ENCODE data around the gene LDLRAP1. TPM values are rescaled to one million over a fixed set of nuclear protein-coding genes. Genes with fewer than 3 reads are reported as not detected.
A peak's percentile ranks its signal among the peaks of the same experiment; 100 is the strongest.
"Not testable (repeated sequence)": the region's sequence is repeated elsewhere in the genome, so short reads cannot be mapped to it uniquely, and the experiment has no call there.

LDLRAP1 gene, protein sequence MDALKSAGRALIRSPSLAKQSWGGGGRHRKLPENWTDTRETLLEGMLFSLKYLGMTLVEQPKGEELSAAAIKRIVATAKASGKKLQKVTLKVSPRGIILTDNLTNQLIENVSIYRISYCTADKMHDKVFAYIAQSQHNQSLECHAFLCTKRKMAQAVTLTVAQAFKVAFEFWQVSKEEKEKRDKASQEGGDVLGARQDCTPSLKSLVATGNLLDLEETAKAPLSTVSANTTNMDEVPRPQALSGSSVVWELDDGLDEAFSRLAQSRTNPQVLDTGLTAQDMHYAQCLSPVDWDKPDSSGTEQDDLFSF
- total RNA-seq: 6.3 and 7.2 TPM in 2 replicates

DNA sequence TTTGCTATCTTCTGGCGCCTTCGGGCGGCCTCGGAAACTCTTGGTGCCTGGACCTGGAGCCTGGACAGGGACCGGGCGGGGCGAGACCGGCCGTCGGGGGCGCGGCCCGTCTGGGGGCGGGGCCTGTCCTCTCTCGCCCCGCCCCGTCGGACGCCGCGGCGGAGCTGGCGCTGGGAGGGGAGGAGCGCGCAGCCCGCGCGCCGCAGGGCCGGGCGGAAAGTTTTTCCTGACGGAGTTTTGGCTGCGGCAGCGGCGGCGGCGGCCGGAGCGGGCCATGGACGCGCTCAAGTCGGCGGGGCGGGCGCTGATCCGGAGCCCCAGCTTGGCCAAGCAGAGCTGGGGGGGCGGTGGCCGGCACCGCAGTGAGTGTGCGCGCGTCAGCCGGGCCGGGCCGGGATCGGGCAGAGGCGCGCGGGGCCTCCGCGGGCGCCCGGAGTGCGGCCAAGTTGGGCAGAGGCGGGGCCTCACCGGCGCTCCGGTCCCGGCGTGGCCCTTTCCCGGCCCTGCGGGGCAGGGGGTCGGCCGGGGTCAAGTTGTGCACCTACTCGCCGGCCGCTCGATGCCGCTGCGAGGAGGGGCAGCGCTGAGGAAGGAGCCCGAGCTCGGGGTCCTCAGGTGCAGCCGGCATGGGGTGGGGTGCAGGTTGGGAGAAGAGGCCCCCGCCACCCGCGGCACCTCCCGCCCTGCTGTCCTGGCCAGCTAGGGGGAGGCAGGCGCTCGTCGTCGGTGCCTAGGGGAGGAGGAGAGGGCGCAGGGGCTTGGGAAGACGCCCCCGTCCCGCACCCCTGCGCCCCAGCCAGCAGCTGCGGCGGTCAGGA is at the start of gene LDLRAP1:
Gene LDLRAP1, plus strand, starts transcription at position 182 of the 818 bp plus-strand sequence. Its CDS starts 93 bp downstream, at position 275.
- Mint-ChIP-seq H3K27me3 (ENCODE audit: low read depth) (peaks cover 9% of the 10 kb centered on the region), H3K36me3 (ENCODE audit: low read depth) (no peaks in the 10 kb centered on the region), H3K4me3 (ENCODE audit: low read depth) (peak within 1 kb of the TSS; percentile 74), H3K9me3 (no peaks in the 10 kb centered on the region), H3K4me1 (ENCODE audit: low read depth) (peaks cover 8% of the 10 kb centered on the region), H3K27ac (no peak within 1 kb of the TSS)
- peak; percentile 48 for DNase-seq (ENCODE audit: low spot score)
- intact Hi-C loops (cut with micrococcal nuclease): no loop called here

DNA sequence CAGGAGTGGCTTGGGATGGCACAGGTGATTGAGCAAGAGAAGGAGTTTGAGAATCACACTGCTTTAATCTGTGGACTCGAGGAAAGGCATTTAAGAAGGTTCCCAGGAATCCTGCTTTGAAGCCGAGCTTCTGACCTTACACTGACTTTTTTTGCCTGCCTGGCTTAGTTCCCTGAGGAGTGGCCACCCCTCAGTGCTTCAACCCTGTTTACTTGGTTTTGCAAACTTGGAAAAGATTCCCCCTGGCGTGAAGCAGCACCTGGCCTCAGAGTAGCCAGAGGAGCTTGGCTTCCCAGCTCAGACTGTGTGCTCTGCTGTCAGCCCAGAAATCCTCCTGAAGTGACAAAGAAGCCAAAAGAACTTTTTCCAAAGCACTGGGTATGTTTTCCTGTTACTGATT is 48.5 kb upstream of the LDLRAP1 start:
- Mint-ChIP-seq H3K27me3 (ENCODE audit: low read depth) (no peaks in the 10 kb centered on the region), H3K9me3 (no peaks in the 10 kb centered on the region)

DNA sequence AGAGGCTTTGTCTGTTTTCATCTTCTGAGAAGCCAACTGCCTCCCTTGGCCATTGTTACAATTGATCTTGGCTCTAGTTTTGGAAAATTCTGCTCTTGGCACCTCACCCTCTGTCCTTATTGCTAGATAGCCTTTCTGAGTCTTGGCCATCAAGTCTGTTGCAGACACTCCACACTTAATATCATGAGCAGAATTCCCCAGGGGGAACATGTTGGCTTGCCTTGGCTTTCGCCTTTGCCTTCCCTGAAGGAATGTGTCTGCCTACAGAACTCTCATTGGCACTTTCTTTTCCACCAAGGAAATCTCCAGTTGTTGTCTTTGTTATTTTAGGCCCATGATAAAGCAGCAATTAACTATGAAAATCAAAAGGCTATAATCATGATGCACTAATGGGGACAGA is 42.7 kb upstream of the LDLRAP1 start:
- DNase-seq (ENCODE audit: low spot score): no peak
- Mint-ChIP-seq H3K36me3 (ENCODE audit: low read depth) (peaks cover 35% of the 10 kb centered on the region), H3K9me3 (no peaks in the 10 kb centered on the region), H3K27ac (no peak overlapping the region), H3K27me3 (ENCODE audit: low read depth) (no peaks in the 10 kb centered on the region), H3K4me1 (ENCODE audit: low read depth) (no peaks in the 10 kb centered on the region), H3K4me3 (ENCODE audit: low read depth) (no peak overlapping the region)
- intact Hi-C loops (cut with micrococcal nuclease): no loop called here

More for the DNA sequence above, 48.5 kb upstream of the LDLRAP1 start:
- intact Hi-C loops (cut with micrococcal nuclease): no loop called here
- no peak for DNase-seq (ENCODE audit: low spot score)
- Mint-ChIP-seq H3K4me3 (ENCODE audit: low read depth) (no peak overlapping the region), H3K27ac (no peak overlapping the region), H3K36me3 (ENCODE audit: low read depth) (peaks cover 62% of the 10 kb centered on the region), H3K4me1 (ENCODE audit: low read depth) (peaks cover under 1% of the 10 kb centered on the region)

DNA sequence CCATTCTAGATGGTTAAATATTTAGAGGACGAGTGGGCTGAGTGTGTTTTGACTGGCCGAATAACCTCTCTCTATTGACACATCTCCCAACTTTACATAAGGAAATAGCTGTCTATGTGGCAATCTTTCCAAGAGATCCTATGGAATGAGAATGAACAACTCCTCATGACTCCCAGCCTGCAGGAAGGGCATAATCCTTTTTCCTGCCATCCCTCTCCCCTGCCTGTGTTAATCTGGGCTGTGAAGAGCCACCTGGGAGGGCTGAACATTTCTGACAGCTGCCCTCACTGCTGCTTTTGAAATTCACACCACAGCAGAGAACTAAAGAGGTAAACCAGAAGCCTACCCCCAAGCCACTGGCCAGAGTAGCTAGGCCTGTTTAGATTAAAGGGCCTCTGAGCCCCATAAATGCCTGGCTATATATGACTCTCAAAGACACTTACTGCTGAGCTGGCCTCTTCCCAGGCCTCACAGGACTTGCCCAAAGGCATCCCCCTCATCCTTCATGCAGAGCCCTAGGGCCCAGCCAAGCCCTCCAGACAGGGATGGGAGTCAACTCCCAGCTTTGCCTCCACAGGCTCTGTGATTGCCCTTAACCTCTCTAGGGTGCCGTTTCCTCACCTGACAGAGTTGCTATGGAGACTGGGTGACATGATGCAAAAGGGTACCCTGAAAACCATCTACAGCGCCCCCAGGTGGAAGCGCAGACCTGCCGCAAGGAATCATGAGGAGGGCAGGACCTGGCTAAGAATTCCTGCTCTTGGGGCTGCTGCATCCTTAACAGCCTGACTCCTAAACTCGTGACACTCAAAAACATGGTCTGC is 42.0 kb upstream of the LDLRAP1 start:
- Mint-ChIP-seq H3K4me1 (ENCODE audit: low read depth) (no peaks in the 10 kb centered on the region), H3K9me3 (no peaks in the 10 kb centered on the region), H3K27ac (no peak overlapping the region), H3K36me3 (ENCODE audit: low read depth) (peaks cover 33% of the 10 kb centered on the region), H3K4me3 (ENCODE audit: low read depth) (no peak overlapping the region), H3K27me3 (ENCODE audit: low read depth) (no peaks in the 10 kb centered on the region)
- no peak for DNase-seq (ENCODE audit: low spot score)
- intact Hi-C loops (cut with micrococcal nuclease): no loop called here

DNA sequence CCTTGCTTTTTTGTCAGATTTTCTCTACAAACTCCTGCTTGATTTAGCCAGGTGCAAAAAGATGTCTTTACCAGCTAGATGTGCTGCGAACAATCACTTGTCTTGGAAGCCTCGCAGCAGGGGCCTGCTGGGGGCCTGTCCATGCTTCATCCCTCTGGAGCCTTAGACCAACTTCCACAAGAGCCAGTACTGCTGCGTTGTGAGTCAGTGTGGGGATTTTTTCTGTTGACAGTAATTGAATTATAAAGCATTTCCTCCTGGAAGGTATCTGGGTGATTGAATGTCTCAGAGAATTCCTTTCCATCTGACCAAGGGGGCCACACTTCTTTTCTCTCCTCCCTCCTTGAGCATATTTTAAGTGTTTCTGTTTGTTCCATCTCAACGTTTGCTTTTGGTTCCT is 40.4 kb upstream of the LDLRAP1 start:
- no peaks in the 10 kb centered on the region for H3K9me3 Mint-ChIP-seq
- no peak for DNase-seq (ENCODE audit: low spot score)
- H3K36me3 Mint-ChIP-seq (ENCODE audit: low read depth): peaks cover 26% of the 10 kb centered on the region
- no peaks in the 10 kb centered on the region for H3K4me1 Mint-ChIP-seq (ENCODE audit: low read depth)
- H3K27me3 Mint-ChIP-seq (ENCODE audit: low read depth): peaks cover 4% of the 10 kb centered on the region
- H3K4me3 Mint-ChIP-seq (ENCODE audit: low read depth): no peak overlapping the region
- intact Hi-C loops (cut with micrococcal nuclease): no loop called here
- no peak overlapping the region for H3K27ac Mint-ChIP-seq

DNA sequence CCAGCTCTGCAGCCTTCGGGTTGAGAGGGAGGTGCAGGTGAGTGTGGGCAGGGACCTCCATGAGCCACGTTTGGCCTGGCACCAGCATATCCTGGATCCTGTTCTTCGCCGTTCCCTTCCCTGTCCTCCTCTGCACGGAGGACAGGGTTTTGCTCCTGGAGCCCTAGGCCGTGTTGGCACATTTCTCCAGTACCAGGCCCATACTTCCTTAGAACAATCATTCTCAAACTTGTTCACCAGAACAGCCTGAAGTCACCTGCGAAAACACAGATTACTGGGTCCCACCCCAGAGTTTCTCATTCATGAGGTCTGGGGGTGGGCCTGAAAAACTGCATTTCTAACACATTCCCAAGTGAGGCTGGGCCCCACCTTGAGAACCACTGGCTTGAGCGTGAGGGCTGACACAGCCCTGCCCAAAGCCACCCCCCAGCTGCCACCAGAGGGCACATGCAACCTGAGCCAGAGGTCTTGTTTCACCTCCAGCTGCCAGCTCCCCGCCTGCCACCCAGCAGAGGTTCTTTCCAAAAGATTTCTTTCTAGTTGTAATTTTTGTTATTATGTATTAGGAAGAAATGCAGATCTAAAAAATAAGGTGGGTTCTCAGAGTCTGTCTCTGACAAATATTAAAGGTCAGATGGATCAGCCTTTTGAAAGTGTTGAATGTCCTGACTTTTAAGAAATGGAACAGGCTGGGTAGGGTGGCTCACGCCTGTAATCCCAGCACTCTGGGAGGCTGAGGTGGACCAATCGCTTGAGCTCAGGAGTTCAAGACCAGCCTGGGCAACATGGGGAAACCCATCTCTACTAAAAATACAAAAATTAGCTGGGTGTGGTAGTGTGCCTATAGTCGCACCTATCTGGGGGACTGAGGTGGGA is 39.6 kb upstream of the LDLRAP1 start:
- intact Hi-C loops (cut with micrococcal nuclease): no loop called here
- Mint-ChIP-seq H3K36me3 (ENCODE audit: low read depth) (peaks cover 18% of the 10 kb centered on the region), H3K4me1 (ENCODE audit: low read depth) (no peaks in the 10 kb centered on the region), H3K4me3 (ENCODE audit: low read depth) (no peak overlapping the region), H3K27ac (no peak overlapping the region), H3K9me3 (no peaks in the 10 kb centered on the region), H3K27me3 (ENCODE audit: low read depth) (peaks cover 6% of the 10 kb centered on the region)
- peak; percentile 42 for DNase-seq (ENCODE audit: low spot score)

DNA sequence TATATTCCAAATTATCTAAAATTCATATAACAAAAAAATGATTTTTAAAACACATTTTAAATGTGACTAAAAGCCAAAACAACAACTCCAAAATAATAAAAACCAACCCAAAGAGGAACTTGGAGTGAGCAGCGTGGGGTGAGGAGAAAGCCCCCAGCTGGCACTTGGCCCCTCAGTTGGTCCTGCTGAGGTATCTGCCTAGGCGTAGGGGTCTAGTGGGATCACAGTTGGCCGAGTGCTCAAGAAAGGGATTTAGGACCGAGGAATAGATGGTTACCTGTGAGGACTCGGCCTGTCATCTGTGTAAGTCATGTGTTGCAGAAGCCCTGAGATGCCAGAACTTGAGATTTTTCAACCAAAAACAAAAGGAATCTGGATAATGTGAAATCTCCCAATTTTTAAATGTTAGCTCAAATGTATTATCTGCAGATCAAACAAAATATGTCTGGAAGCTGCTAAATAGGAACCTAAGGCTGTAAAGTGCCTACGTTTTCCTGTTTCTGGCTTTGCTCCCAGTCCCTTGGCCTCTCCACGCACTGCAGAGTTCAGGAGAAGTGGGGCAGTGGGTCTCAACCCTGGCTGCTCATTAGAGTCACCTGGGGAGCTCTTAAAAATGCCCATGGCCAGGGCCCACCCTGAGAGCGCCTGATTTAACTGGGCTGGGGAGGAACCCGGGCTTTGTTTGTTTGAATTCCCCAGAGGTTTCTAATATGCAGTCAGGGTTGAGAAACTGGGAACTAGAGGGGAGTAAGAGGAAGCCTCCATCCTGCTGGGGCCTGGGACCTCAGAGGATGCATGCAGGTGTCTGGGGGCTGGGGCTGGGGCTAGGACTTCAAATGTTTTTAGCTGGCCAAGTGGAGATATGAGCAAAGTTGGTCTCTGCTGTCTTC is 38.5 kb upstream of the LDLRAP1 start:
- Mint-ChIP-seq H3K27me3 (ENCODE audit: low read depth) (peaks cover 6% of the 10 kb centered on the region), H3K4me3 (ENCODE audit: low read depth) (no peak overlapping the region), H3K36me3 (ENCODE audit: low read depth) (peaks cover 12% of the 10 kb centered on the region), H3K9me3 (no peaks in the 10 kb centered on the region), H3K4me1 (ENCODE audit: low read depth) (no peaks in the 10 kb centered on the region), H3K27ac (no peak overlapping the region)
- intact Hi-C loops (cut with micrococcal nuclease): no loop called here
- no peak for DNase-seq (ENCODE audit: low spot score)

DNA sequence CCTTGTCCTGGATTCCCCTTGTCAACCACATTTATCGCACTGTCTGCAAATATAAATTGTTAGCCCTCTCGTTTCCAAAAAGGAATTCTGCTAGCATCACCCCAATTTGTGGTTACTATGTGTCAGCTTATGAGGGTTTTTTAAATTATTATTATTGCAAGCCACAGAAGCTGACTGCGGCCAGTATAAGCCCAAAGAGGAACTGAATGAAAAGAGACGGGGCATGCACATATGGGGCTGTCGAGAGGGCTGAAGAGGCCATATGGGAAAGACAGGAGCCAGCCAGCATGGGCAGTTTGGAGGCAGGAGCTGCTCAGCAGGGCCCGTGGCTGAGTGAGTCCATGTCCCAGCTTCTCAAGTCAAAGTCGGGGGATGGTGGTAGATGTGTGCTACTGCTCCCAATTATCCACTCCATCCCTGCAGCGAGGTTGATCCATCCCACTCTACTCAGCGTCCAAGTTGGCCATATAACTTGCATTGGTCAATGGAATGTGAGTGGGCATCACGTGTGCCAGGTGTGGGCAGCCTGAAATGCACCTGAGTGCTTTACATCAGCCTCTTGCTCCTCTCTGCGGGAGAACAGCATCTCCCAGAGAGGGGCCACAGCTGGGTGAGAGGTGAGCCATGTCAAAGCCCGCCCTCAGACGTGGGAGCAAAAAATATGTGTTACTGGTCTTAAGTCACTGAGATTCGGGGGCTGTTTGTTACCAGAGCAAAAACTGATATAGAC is 37.6 kb upstream of the LDLRAP1 start:
- peaks cover 3% of the 10 kb centered on the region for H3K36me3 Mint-ChIP-seq (ENCODE audit: low read depth)
- H3K4me3 Mint-ChIP-seq (ENCODE audit: low read depth): no peak overlapping the region

DNA sequence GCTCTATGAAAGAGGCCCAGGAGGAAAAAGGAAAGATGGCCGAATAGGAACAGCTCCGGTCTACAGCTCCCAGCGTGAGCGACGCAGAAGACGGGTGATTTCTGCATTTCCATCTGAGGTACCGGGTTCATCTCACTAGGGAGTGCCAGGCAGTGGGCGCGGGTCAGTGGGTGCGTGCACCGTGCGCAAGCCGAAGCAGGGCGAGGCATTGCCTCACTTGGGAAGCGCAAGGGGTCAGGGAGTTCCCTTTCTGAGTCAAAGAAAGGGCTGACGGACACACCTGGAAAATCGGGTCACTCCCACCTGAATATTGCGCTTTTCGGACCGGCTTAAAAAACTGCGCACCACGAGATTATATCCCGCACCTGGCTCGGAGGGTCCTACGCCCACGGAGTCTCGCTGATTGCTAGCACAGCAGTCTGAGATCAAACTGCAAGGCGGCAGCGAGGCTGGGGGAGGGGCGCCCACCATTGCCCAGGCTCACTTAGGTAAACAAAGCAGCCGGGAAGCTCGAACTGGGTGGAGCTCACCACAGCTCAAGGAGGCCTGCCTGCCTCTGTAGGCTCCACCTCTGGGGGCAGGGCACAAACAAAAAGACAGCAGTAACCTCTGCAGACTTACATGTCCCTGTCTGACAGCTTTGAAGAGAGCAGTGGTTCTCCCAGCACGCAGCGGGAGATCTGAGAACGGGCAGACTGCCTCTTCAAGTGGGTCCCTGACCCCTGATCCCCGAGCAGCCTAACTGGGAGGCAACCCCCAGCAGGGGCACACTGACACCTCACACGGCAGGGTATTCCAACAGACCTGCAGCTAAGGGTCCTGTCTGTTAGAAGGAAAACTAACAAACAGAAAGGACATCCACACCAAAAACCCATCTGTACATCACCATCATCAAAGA is 36.6 kb upstream of the LDLRAP1 start:
- H3K36me3 Mint-ChIP-seq (ENCODE audit: low read depth); H3K4me3 Mint-ChIP-seq (ENCODE audit: low read depth); H3K27me3 Mint-ChIP-seq (ENCODE audit: low read depth); H3K4me1 Mint-ChIP-seq (ENCODE audit: low read depth); DNase-seq (ENCODE audit: low spot score); intact Hi-C loops (cut with micrococcal nuclease); H3K27ac Mint-ChIP-seq; H3K9me3 Mint-ChIP-seq: not testable (repeated sequence)

More for the DNA sequence above, 37.6 kb upstream of the LDLRAP1 start:
- Mint-ChIP-seq H3K4me1 (ENCODE audit: low read depth) (no peaks in the 10 kb centered on the region), H3K27me3 (ENCODE audit: low read depth) (peaks cover 6% of the 10 kb centered on the region), H3K27ac (no peak overlapping the region), H3K9me3 (no peaks in the 10 kb centered on the region)
- DNase-seq (ENCODE audit: low spot score): no peak
- intact Hi-C loops (cut with micrococcal nuclease): no loop called here

DNA sequence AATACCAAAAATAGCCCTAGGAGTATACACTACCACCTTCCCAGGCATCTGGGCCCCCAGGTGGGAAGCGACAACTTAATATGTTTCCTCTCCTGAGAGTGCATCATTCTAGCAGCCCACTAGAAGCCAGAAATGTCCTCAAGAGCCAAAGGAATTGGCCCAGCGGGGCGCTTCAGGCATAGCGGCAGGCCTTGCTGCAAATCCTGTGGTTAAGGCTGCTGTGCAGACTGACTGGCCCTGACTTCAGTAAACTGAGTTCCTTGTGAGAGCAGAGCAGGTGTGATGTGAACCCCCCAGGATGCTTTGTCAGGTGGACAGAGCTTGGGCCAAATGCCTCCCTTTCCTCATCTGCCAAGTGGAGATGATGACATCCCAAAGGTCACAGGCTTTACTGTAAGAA is 29.7 kb upstream of the LDLRAP1 start:
- Mint-ChIP-seq H3K27me3 (ENCODE audit: low read depth) (peaks cover 4% of the 10 kb centered on the region), H3K36me3 (ENCODE audit: low read depth) (no peaks in the 10 kb centered on the region), H3K27ac (no peak overlapping the region), H3K4me3 (ENCODE audit: low read depth) (no peak overlapping the region), H3K4me1 (ENCODE audit: low read depth) (no peaks in the 10 kb centered on the region), H3K9me3 (no peaks in the 10 kb centered on the region)
- DNase-seq (ENCODE audit: low spot score): no peak
- intact Hi-C loops (cut with micrococcal nuclease): no loop called here
